ENCODE results near the gene ENGASE.

Gene ENGASE

GRCh38 chr17:79079421-79080200 is 5.0 kb downstream of the ENGASE start:
- no peak for DNase-seq (ENCODE audit: low read depth in 2 of 2)

GRCh38 chr17:79080349-79080748 is 5.7 kb downstream of the ENGASE start:
- no peak for DNase-seq (ENCODE audit: low read depth in 2 of 2)

- no peak for DNase-seq (ENCODE audit: low read depth in 2 of 2)
These were observed 6.2 kb downstream of the ENGASE start for GRCh38 chr17:79080761-79081290.

DNA sequence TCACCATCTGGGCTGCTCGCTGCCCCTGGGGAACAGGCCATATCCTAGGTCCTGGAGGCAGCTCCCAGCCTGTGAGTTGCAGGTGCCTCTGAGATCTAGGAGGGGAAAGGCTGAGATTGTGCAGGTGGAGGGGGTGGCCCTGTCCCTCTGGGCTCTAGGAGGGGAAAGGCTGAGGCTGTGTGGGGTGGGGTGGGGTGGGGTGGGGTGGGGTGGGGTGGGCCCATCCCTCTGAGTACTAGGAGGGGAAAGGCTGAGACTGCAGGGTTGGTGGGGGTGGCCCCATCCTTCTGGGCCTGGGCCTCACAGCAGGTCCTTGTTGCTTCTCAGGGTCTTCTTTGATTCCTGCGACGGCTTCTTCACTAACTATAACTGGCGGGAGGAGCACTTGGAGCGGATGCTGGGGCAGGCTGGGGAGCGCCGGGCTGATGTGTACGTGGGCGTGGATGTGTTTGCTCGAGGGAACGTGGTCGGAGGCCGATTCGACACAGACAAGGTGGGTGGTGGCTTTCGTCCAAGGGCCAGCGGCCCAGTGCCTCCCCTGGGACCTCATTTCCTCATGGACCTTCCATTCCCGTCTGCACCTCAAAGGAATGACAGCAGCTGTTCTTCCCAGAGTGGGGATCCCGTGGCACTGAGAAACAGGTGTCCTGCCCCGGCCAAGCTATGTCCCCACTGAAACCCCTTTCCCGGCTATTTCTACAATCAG is 7.1 kb downstream of the ENGASE start:
- DNase-seq (ENCODE audit: low read depth in 2 of 2), result no peak

GRCh38 chr17:79082311-79083190 is 7.9 kb downstream of the ENGASE start:
- peak in 1 of 2 donors; percentile 18 for DNase-seq (ENCODE audit: low read depth in 2 of 2)

DNA sequence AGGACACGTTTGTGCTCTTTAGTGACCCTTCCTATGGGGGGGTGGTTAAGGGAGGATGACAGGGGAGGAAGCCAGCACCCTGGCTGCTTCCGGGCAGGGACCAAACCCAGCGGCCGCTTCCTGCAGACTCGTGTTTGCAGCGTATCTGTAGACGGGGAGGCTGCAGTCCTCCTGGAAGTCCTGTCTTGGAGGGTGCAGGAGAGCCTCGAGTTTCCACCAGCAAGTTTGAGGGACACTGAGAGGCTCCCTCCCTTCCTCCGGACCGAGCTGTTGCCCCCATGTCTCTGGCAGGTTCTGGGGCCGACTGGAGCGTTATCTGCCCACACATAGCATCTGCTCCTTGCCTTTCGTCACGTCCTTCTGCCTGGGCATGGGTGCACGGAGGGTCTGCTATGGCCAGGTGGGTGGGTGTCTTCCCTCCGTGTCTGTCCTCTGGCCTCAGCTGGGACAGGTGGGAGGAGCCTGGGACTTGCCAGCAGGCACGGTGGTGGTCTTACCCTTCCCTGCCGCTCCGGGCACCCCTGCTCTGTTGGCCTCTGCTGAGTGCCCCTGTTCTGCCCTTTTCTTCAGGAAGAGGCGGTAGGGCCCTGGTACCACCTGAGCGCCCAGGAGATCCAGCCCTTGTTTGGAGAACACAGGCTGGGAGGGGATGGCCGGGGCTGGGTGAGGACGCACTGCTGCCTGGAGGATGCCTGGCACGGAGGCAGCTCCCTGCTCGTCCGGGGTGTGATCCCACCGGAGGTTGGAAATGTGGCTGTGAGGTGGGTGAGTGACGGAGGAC is 8.8 kb downstream of the ENGASE start:
- DNase-seq (ENCODE audit: low read depth in 2 of 2), result no peak

DNA sequence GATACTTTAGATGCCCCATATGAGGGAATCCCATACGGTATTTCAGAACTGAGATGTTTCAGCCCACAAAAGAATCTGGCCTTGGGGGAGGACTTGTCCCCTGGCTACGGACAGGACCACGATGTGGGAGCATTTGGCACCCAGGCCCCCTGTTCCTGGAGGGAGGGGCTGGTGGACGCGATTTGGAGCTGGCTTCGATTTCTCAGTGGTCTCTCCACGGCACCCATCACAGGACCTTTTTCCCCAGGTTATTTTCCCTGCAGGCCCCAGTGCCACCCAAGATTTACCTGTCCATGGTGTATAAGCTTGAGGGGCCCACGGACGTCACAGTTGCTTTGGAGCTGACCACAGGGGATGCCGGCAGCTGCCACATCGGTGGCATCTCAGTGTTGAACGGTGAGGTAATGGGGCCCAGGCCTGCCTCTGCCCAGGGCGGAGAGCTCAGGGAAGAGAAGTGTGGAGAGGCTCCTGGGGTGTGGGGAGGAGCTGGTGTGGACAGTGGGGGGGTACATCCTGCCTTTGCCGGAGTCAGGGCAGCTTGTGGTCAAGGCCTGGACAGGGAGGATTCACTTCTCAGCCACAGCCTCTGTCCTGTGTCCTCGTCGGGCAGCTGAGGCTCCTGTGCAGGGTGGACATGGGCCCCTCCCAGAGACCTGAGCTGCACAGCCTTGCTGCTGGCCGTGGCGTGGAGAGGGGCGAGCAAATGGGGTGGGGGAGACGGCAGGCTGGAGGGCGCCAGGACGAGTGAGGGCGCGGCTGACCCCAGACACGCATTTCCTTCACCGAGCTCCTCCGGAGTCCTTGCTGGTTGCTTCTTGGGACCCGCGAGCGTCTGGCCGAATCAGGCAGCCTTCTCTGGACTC is 9.9 kb downstream of the ENGASE start:
- DNase-seq (ENCODE audit: low read depth in 2 of 2), result no peak

- DNase-seq (ENCODE audit: low read depth in 2 of 2), result no peak
These were observed 10.7 kb downstream of the ENGASE start for GRCh38 chr17:79085154-79085920.

GRCh38 chr17:79085921-79086551 is 11.4 kb downstream of the ENGASE start:
- no peak for DNase-seq (ENCODE audit: low read depth in 2 of 2)

DNA sequence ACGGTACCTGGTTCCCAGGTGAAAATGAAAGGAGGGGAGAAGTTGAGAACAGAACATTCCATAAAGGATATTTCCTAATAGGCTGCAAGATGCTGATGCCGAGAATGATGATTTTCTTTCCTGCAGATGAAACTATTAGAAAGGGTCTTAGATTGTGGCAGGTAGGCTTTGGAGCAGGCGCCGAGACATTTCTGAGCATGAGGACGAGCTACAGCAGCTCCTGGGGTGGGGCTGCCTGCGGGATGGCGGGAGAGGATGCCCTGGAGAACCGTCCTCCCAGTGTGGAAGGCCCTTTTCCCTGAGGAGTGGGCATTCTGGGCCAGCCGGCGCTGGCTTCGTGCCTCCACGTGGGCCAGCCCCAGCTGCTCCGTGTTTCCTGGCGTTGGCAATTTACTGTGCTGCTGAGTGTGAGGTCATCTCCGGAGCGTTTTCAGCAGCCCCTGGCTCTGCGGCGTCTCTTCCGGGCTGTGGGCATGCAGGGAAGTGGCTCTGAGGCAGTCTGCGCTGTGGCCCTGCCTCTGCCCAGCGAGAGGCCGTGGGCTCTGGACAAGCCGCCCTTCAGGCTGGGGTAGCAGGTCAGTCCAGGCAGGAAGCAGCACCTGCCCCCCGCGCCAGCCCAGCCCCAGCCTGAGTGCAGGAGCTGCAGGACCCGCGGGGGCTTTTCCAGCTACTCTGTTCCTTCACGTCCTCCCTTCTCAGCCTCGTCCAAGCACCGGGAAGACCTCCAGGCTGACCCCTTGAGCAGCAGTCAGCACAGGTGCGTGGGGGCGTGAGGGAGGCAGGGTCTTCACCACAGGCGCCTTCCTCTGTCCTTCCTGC is 12.2 kb downstream of the ENGASE start:
- no peak for DNase-seq (ENCODE audit: low read depth in 2 of 2)

DNA sequence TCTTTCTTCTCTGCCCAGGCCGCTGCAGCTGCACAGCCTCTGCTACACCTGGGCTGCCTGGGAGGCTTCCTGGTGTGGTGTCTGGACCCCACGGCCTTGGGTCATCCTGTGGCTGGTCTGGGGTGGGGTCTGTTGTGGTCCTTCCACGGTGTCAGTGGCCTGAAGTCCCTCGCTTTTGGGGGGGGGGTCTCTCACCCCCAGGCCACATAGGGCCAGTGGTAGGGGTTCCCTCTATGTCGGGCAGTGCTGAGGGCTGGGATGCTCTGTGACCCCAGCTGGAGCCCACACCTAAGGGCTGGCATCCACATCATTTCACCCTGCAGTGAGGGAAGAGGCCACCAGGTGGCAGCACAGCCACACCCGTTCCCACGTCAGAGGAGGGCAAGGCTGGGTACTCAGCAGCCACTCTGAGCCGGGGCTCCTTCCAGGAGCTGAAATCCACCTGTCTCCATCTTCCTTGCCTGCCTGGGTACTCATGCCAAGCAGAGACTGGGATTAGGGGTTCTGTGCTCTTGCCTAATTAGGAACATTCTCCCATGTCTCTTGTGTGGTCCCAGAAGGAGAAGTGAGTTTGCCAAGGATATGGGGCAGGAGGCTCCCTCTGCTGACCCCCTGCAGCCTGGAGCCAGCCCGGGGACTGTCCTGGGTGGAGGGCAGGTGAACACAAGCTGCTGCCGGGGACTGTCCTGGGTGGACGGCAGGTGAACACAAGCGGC is 13.0 kb downstream of the ENGASE start:
- DNase-seq (ENCODE audit: low read depth in 2 of 2), result peak; percentile 29 to 72

- DNase-seq (ENCODE audit: low read depth in 2 of 2), result no peak
These were observed 13.8 kb downstream of the ENGASE start for GRCh38 chr17:79088247-79088996.

- no peak for DNase-seq (ENCODE audit: low read depth in 2 of 2)
These were observed 14.3 kb downstream of the ENGASE start for GRCh38 chr17:79088997-79089328.

DNA sequence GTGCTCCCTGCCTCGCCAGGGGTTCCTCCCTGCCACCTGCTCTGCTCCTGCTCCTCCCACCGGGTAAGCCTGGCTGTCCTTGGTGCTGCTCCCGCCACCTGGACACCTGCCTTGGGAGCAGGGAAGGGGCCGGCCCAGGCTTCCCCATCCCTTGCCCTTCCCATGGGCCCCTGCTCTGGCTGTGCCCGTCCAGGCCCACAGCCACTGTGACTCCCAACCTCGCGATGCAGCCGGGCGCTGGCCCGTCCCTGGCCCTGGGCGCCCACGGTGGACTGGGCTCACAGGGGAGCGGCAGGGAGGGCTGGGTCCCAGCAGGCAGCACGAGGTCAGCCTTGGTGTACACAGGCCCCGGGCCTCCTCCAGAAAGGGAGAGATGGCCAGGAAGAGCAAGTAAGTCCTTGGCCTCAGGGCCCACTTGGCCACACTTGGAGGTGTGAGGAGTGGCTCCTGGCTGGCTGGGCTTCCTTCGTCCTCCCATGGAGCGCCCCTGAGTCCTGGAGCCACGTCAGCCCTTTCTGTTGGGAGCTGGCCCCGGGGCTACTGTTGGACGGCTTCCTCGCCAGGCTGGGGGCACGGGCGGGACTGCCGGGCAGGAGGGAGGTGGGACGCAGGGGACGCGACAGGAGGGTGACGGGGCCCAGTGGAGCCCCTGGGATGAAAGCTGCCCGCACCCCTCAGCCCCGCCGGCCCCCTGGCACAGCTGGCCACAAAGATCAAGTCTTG is 15.3 kb downstream of the ENGASE start:
- no peak for DNase-seq (ENCODE audit: low read depth in 2 of 2)

DNA sequence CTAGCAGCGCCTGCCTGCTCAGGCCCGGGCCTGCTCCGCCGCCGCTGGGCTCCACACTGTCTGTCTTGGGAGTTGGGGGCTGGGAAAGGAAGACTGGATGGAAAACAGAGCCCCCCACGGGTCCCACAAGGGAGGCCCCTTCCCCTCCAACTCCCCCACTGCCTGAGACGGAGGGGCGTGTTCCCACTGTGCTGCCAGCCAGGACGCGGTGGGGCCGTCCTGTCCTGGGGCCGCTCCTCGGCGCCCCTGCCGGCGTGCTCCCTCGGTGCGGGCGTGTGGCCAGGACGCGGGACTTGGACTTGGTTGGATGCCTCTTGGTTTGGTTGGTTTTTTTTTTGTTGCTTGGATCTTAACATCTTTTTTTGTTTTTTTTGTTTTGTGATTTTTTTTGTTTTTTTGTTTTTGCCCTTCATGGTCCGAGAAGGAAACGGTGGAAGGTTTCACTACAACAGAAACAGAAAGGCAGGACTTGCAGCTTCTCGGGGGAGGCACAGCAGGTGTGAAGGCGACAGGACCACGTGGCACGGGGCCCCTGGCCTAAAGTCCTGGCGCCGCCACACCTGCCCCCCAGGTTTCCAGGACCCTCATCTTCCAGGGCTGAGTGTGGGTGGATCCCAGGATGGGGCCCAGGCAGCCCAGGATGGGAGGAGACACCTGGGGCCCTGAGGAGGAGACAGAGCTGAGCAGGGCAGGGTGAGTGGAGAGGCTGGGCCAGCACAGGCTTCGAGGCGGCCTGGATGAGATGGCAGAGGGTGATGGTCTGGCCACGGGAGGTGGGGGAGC is 16.0 kb downstream of the ENGASE start:
- no peak for DNase-seq (ENCODE audit: low read depth in 2 of 2)

All from stimulated activated CD4-positive, alpha-beta T cell treated with anti-CD3 and anti-CD28 coated beads, Interleukin-1b, Interleukin-23, amount 100 ng/mL, for 1 hour (primary cell).